Measurements from ENCODE around the gene BBC3. TPM values are rescaled to one million over a fixed set of nuclear protein-coding genes. Genes with fewer than 3 reads are reported as not detected.
A peak's percentile ranks its signal among the peaks of the same experiment; 100 is the strongest.
"Not testable (repeated sequence)": the region's sequence is repeated elsewhere in the genome, so short reads cannot be mapped to it uniquely, and the experiment has no call there.

BBC3 gene, protein sequence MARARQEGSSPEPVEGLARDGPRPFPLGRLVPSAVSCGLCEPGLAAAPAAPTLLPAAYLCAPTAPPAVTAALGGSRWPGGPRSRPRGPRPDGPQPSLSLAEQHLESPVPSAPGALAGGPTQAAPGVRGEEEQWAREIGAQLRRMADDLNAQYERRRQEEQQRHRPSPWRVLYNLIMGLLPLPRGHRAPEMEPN
- total RNA-seq (10 to 100 TPM in 1 of 2 donors, 1 to 10 TPM in 1; 4.1 to 10.8 TPM), polyA plus RNA-seq (10 to 100 TPM; 18.8 to 22.0 TPM)
- long read RNA-seq, donor 1, partial matches to known transcripts = 0 of 5 reads
- long read RNA-seq, donor 1, other reads (novel, unspliced or antisense) = 0 of 5 reads
- long read RNA-seq, donor 2, partial matches to known transcripts = 0 of 2 reads
- long read RNA-seq, donor 2, other reads (novel, unspliced or antisense) = 0 of 2 reads
- long read RNA-seq, donor 3, partial matches to known transcripts = 0 of 1 reads
- long read RNA-seq, donor 3, other reads (novel, unspliced or antisense) = 0 of 1 reads
- long read RNA-seq, donor 4, partial matches to known transcripts = 0 of 1 reads
- long read RNA-seq, donor 4, other reads (novel, unspliced or antisense) = 0 of 1 reads
- long read RNA-seq, donor 5, partial matches to known transcripts = 0 of 6 reads
- long read RNA-seq, donor 5, other reads (novel, unspliced or antisense) = 0 of 6 reads

- ATAC-seq (ENCODE audit: insufficient read depth, low FRiP score) = no peak
These were observed at the start of gene BBC3 for GRCh38 chr19:47230921-47231214. BBC3 (minus strand) TSS chr19:47231199; CDS start chr19:47228431, 2,768 bp downstream.

GRCh38 chr19:47280183-47280797 lies 49.3 kb upstream of the BBC3 start:
- H3K27ac ChIP-seq (ENCODE audit: low read depth in 1 of 2, low read length in 1 of 2) = no peak overlapping the region
- no peaks in the 10 kb centered on the region for H3K36me3 ChIP-seq (ENCODE audit: control insufficient read depth in 4 of 4, insufficient read depth in 4 of 4, low read length in 4 of 4)
- 88% methylated on average over 13 of the region's 13 CpGs for WGBS, 2 donors
- TF ChIP-seq CTCF (IDR thresholded peaks at IDR 0.05; ENCODE audit: control extremely low read depth, extremely low read depth) = no peak
- ATAC-seq (ENCODE audit: insufficient read depth, low FRiP score) (no peak), DNase-seq (no peak)
- peaks cover 3 to 10% (median 5%) of the 10 kb centered on the region in 5 donors for H3K4me1 ChIP-seq (ENCODE audit: control insufficient read depth in 5 of 5, insufficient read depth in 5 of 5, low read length in 5 of 5)
- H3K9me3 ChIP-seq (ENCODE audit: control insufficient read depth in 4 of 4, insufficient read depth in 3 of 4, low read length in 3 of 4) = no peaks in the 10 kb centered on the region
- no peak overlapping the region for H3K4me3 ChIP-seq
- H3K9ac ChIP-seq (ENCODE audit: insufficient read depth in 1 of 2, low read length in 2 of 2) = no peak overlapping the region
- H3K27me3 ChIP-seq (ENCODE audit: control insufficient read depth in 3 of 3, insufficient read depth in 3 of 3, low read length in 2 of 3) = no peaks in the 10 kb centered on the region

More at GRCh38 chr19:47230921-47231214, at the start of gene BBC3:
- peak within 1 kb of the TSS; percentile 80 to 99 for H3K27ac ChIP-seq (ENCODE audit: low read depth in 1 of 2, low read length in 1 of 2)
- peaks cover 0 to 26% (median 11%) of the 10 kb centered on the region in 5 donors for H3K4me1 ChIP-seq (ENCODE audit: control insufficient read depth in 5 of 5, insufficient read depth in 5 of 5, low read length in 5 of 5)
- peaks cover 0 to 22% (median 13%) of the 10 kb centered on the region in 3 donors for H3K27me3 ChIP-seq (ENCODE audit: control insufficient read depth in 3 of 3, insufficient read depth in 3 of 3, low read length in 2 of 3)
- no peaks in the 10 kb centered on the region for H3K36me3 ChIP-seq (ENCODE audit: control insufficient read depth in 4 of 4, insufficient read depth in 4 of 4, low read length in 4 of 4)
- H3K9ac ChIP-seq (ENCODE audit: insufficient read depth in 1 of 2, low read length in 2 of 2) = peak within 1 kb of the TSS in 1 of 2 donors; percentile 83
- DNase-seq = no peak
- 1% methylated on average over 28 to 43 of the region's 43 CpGs for WGBS, 2 donors
- peak within 1 kb of the TSS; percentile 81 for H3K4me3 ChIP-seq
- no peaks in the 10 kb centered on the region for H3K9me3 ChIP-seq (ENCODE audit: control insufficient read depth in 4 of 4, insufficient read depth in 3 of 4, low read length in 3 of 4)
- no peak for TF ChIP-seq CTCF (IDR thresholded peaks at IDR 0.05; ENCODE audit: control extremely low read depth, extremely low read depth)

DNA sequence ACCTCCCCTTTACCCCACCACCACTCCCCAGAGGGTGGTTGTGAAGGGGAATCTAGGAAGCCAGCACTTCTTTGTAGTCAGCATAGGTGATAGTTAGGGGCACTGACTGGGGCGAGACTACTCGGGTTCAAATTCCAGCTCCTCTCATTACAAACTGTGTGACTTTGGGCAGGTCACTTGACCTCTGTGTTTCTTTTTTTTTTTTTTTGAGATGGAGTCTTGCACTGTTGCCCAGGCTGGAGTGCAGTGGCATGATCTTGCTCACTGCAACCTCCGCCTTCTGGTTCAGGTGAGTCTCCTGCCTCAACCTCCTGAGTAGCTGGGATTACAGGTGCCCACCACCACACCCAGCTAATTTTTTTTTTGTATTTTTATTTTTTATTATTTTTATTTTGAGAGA lies 45.5 kb upstream of the BBC3 start:
- 92 to 98% methylated on average over 3 of the region's 3 CpGs for WGBS, 2 donors

More for the DNA sequence above, 45.5 kb upstream of the BBC3 start:
- H3K9me3 ChIP-seq (ENCODE audit: control insufficient read depth in 4 of 4, insufficient read depth in 3 of 4, low read length in 3 of 4); ATAC-seq (ENCODE audit: insufficient read depth, low FRiP score); H3K27me3 ChIP-seq (ENCODE audit: control insufficient read depth in 3 of 3, insufficient read depth in 3 of 3, low read length in 2 of 3); DNase-seq; H3K4me3 ChIP-seq; H3K9ac ChIP-seq (ENCODE audit: insufficient read depth in 1 of 2, low read length in 2 of 2); H3K36me3 ChIP-seq (ENCODE audit: control insufficient read depth in 4 of 4, insufficient read depth in 4 of 4, low read length in 4 of 4): not testable (repeated sequence)
- Histone ChIP-seq H3K27ac (ENCODE audit: low read depth in 1 of 2, low read length in 1 of 2) (peak overlapping the region in 1 of 2 donors; percentile 78), H3K4me1 (ENCODE audit: control insufficient read depth in 5 of 5, insufficient read depth in 5 of 5, low read length in 5 of 5) (peaks cover 3 to 21% (median 15%) of the 10 kb centered on the region in 5 donors)

Measured in lung (tissue), 16 donors.